Iris pigment epithelial cell (primary cell): ENCODE results near the gene MSMP.

Experiments
- DNase-seq: peaks from one replicate; pipeline ENCODE4 v3.0.0-alpha.2; 2011; ENCODE audit warnings: low read depth

MSMP gene

GRCh38 chr9:35743880-35744518, 10.1 kb downstream of the MSMP start:
- no peak for DNase-seq

DNA sequence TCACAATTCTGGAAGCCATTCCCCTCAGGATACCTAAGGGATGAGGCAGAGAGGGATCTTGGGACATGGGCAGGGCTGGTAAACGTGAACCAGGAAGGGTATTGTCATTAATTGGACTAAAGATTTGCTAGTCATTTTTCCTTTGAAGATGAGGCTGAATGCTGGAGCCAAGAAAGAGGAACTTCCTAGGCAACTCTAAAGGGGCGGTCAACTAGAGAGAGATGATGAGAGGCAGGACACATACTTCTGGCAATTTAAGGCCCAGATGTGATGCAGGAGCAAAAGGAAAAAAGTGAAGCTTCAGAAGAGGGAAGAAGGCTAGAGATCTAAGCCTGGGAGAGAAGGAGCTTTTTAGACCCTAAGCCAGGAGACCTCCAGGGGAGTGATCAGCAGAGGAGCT, 10.6 kb downstream of the MSMP start:
- DNase-seq, result no peak

- DNase-seq, result no peak
Observed at GRCh38 chr9:35741740-35742139, 12.3 kb downstream of the MSMP start.

GRCh38 chr9:35740243-35740642, 13.8 kb downstream of the MSMP start:
- DNase-seq, result no peak

DNA sequence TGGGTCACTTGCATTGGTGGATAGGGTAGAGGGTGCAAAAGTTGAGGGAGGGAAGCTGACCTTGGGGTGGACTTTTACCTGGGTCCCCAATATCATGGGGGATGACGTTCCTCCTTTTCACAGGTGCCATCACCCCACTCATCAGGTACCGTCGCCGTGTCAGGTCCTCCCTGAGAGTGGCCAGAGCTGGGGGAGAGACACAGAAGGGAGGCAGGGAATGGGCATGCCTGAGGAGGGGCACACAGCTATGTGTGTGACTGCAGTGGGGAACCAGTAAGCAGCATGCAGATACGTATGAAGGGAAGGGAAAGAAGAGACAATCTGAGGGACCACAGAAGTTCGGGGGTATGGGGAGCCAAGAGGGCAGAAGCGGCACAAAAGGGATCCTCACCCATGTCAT, 15.2 kb downstream of the MSMP start:
- no peak for DNase-seq

DNA sequence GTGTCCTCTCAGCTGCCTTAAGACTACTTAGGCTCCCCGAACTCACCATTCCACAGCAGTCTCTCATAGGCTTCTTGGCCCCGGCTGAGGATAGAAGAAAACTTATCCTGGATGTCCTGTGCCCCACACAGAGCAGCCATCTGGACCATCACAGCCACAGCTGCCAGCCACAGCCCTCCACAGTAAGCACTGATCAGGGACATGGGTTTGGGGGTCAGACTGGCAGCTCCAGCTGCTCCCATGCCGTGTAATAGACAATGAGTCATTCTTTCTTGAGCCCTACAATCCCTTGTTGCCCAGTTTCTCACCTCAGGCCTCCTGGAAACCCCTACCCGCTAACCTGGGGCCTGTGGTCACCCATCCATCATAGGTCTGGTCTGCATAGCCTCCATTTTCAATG, 15.9 kb downstream of the MSMP start:
- no peak for DNase-seq

DNA sequence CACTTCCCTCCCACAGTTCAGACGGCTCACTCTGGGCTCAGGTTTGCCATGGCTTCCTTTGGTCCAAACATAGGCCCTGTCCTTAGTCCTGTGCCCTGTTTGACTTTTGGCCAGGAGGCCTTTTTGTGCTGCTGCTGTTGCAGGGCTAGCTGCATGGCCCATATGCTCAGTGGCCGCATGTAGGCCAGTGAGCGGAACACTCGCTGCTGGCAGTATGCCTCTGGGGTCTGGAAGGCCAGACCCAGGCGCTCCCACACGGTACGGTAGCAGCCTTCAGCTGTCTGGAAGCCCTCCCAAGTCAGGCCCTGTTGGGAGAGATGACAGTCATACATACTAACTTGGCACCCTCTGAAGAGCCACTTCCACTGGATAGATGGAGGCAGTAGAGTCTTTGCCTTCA, 16.9 kb downstream of the MSMP start:
- no peak for DNase-seq

DNA sequence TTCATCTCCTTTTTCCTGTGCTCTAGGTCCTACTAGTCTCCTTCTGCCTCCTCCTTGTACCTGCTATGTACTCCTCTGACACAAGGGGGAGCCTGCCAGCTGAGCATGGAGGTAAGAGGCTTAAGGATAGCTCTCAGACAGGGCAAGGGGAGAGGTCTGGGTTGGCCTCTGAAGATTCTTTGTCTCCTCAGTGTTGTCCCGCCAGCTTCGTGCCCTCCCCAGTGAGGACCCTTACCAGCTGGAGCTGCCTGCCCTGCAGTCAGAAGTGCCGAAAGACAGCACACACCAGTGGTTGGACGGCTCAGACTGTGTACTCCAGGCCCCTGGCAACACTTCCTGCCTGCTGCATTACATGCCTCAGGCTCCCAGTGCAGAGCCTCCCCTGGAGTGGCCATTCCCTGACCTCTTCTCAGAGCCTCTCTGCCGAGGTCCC, 17.9 kb downstream of the MSMP start:
- DNase-seq, result peak; percentile 85

- peak; percentile 44 for DNase-seq
Observed at GRCh38 chr9:35734096-35734495, 20.0 kb downstream of the MSMP start.

DNA sequence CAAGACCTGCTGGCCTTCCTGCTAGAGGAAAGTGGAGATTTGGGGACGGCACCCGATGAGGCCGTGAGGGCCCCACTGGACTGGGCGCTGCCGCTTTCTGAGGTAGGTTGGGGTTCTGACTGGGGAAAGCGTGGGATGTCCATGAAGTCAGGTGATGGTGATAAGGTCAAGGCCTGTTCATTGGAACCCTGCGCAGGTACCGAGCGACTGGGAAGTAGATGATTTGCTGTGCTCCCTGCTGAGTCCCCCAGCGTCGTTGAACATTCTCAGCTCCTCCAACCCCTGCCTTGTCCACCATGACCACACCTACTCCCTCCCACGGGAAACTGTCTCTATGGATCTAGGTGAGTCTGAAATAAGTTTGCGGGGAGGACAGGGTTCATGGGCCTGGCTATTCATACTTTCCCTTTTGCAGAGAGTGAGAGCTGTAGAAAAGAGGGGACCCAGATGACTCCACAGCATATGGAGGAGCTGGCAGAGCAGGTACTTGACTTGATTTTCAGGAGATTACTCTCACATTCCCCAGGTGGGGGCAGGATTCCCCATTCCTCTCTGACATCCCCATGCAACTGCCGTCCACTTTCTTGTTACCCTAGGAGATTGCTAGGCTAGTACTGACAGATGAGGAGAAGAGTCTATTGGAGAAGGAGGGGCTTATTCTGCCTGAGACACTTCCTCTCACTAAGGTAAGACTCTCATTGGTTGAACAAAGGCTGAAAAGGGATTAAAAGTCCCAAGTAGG, 21.1 kb downstream of the MSMP start:
- DNase-seq, result peak; percentile 81

- DNase-seq, result peak; percentile 100
Observed at GRCh38 chr9:35732185-35732799, 21.8 kb downstream of the MSMP start, which contains the start of the genes CREB3 and TLN1. TSS of gene CREB3 (plus strand) at chr9:35732666. CDS start at chr9:35732773, 107 bp downstream. TSS of gene TLN1 (minus strand) at chr9:35732195. CDS start at chr9:35725694, 6,501 bp downstream.

GRCh38 chr9:35731415-35732184, 22.5 kb downstream of the MSMP start:
- peak; percentile 13 for DNase-seq

DNA sequence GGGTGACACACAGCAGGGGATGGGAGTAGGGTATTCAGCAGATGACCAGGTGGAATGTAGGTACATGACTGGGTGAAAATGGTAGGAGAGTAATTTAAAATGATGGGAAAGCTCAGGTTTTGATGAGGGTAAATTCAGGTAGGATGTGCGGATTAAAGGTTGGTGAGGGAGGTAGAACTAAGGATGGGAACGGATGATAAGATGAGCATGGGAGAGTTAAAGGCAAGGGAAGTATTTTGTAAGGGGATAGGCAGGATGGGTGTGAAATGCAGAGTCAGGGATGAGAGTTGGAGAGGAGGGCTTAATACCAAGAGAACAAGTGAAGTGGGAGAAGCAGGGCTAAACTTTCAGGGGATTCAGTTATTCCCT, 23.6 kb downstream of the MSMP start:
- no peak for DNase-seq

DNA sequence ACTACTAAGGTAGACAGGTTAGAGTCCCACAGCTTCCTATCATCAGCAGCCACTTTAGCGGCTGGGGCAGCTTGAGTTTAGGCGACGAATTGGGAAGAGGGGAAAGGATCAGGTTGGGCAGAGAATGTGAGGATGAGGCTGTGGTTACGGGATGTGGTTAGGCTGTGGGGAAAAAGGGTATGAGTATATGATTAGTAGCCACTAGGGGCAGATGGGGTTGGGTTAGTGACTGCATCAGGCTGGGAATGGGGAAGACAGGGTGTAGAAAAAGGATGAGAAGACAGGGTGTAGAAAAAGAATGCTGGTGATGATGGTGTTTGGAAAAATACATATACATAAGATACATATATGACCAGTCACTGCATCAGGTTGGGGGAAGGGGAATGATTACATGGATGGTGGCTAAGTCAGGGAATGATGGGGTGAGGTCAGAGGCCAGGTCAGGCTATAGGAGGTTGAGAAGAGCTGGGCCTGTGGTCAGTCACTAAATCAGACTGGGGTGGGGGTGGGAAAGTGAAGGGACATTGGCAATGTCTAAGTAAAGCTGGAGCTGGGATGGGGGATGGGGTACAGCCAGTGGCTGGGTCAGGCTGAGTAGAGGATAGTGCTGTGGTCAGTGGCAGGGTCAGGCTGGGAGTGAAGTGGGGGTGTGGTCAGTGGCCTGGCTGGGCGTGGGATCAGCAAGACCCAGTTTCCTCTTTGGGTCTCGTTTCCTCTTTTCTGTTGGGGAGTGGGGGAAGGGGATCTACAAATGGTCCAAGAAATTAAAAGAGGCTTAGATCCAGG, 24.2 kb downstream of the MSMP start:
- peak; percentile 85 for DNase-seq

- no peak for DNase-seq
Observed at GRCh38 chr9:35729101-35729500, 25.0 kb downstream of the MSMP start.

GRCh38 chr9:35728041-35728971, 25.8 kb downstream of the MSMP start:
- peak; percentile 87 for DNase-seq

DNA sequence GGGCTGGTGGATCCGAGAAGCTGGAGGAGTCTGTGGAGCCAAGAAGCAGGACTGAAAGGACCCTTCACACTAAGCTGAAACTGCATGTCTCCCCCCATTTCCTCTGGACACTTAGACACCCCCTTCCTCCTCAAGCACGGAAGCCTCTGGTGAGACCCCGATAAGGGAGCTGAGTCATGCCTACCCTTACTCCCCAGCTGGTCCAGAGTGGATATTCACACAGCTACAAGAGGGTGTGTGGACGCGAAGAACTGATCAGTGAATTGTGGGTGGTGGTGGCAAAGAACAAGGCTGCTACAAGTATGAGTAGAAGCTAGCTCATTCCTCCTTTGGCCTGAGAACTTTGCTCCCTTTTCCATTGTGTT, 26.4 kb downstream of the MSMP start:
- no peak for DNase-seq

DNA sequence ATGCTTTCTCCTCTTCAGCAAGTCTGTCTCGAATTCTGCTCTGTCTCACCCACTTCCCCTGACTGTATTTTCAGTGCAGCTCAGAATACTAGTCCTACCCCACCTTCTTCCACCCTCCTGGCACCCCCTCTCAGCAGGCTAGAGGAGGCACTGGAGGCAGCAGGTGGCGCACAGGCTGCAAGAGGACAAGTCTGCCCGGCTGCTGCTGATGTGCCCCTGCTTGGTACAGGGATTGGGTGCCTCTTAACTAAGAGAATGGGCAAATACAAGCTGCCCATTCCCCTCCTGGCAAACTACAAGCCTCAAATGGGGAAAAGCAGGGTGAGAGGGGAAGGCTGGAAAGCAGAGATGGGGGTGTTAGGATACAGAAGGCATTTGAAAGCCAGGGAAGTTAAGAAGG, 27.1 kb downstream of the MSMP start:
- peak; percentile 65 for DNase-seq

DNA sequence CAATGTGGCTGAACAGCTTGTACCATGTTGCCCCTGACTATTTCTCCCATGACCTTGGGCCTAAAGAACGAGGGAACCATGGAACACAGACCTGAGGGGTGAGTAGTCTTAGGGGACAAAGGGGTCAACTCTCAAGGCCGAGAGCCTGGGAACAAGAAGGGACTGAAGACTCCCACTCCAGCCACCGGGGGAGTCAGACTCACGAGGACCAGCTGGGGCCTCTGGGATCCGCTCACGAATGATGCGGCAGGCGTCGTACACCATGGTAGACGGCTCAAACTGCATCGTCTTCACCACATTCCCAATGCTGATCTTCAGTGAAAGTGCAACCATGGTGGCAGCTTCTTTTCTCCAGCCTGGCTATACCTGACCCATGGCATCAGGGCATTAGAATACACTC, 28.7 kb downstream of the MSMP start:
- DNase-seq, result no peak

GRCh38 chr9:35723908-35724307, 30.2 kb downstream of the MSMP start:
- no peak for DNase-seq

DNA sequence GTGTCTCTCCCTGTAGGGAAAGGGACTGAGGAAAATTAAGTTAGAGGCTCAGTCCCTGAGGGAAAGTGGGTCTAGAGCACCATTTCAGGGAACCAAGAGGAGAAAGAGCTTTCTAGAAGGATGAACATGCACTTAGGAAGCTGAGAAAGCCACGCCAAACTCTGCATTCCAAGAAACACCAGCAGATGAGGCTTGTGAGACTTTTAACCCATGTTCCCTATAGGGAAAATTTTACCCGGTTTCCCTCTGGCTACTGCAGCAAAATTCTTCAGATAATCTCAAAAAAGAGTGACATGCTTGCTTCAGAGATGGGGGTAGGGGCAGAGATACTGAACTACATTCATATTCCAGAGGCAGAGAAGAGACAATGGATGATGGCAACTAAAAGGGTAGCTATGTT, 30.6 kb downstream of the MSMP start:
- no peak for DNase-seq
